ENCODE measurements around the gene FAM110C. TPM values are rescaled to one million over a fixed set of nuclear protein-coding genes. Genes with fewer than 3 reads are reported as not detected.
"Not testable (repeated sequence)": the region's sequence is repeated elsewhere in the genome, so short reads cannot be mapped to it uniquely, and the experiment has no call there.

The FAM110C gene
- total RNA-seq, 1 experiment from 2014 or later, result 3.9 TPM

DNA sequence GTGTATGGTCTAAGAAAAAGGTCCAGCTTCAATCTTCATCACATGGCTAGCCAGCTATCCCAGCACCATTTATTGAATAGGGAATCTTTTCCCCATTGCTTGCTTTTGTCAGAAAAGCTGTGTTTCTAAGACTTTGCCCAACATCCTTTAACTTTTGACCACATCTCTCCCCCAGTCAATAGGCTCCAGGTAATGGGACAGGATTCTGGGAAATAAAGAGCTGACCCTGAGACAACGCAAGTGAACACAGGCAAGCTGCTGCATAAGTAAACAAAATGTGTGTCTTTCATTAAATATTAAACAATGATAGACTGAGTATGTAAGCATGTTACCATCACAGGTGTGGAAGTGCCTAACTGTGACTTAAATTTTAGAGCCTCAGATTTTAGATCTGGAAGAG lies 23.0 kb downstream of the FAM110C start:
- Mint-ChIP-seq H3K36me3 (ENCODE audit: insufficient read depth, unreplicated experiment) (no peaks in the 10 kb centered on the region), H3K27me3 (ENCODE audit: insufficient read depth, unreplicated experiment) (peaks cover 11% of the 10 kb centered on the region), H3K27ac (ENCODE audit: unreplicated experiment) (no peak overlapping the region), H3K9me3 (ENCODE audit: unreplicated experiment) (no peaks in the 10 kb centered on the region), H3K4me3 (ENCODE audit: unreplicated experiment) (no peak overlapping the region), H3K4me1 (ENCODE audit: low read depth, unreplicated experiment) (no peaks in the 10 kb centered on the region)
- BruUV-seq (replicated peaks), result no TSS peak
- ChIA-PET POLR2A (no interaction called here), CTCF (no interaction called here)
- H3K9me3 ChIP-seq, result no peaks in the 10 kb centered on the region
- H3K36me3 ChIP-seq (ENCODE audit: control insufficient read depth, insufficient read depth, low read length), result no peaks in the 10 kb centered on the region
- TF ChIP-seq, protein P1, sequence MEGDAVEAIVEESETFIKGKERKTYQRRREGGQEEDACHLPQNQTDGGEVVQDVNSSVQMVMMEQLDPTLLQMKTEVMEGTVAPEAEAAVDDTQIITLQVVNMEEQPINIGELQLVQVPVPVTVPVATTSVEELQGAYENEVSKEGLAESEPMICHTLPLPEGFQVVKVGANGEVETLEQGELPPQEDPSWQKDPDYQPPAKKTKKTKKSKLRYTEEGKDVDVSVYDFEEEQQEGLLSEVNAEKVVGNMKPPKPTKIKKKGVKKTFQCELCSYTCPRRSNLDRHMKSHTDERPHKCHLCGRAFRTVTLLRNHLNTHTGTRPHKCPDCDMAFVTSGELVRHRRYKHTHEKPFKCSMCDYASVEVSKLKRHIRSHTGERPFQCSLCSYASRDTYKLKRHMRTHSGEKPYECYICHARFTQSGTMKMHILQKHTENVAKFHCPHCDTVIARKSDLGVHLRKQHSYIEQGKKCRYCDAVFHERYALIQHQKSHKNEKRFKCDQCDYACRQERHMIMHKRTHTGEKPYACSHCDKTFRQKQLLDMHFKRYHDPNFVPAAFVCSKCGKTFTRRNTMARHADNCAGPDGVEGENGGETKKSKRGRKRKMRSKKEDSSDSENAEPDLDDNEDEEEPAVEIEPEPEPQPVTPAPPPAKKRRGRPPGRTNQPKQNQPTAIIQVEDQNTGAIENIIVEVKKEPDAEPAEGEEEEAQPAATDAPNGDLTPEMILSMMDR (IDR thresholded peaks at IDR 0.05; ENCODE audit: insufficient read depth in 1 of 2, low read depth in 1 of 2, low read length in 1 of 2, severe bottlenecking in 1 of 2, unreplicated experiment in 1 of 2), result no peak
- no peak overlapping the region for H3K4me3 ChIP-seq (ENCODE audit: low read depth, low read length)
- intact Hi-C loops (cut with micrococcal nuclease; ENCODE audit: unreplicated experiment), result no loop called here
- no peaks in the 10 kb centered on the region for H3K27me3 ChIP-seq (replicated peaks; ENCODE audit: control insufficient read depth, insufficient read depth, low read length)
- DNase-seq, result no peak
- H3K4me1 ChIP-seq, result no peaks in the 10 kb centered on the region

DNA sequence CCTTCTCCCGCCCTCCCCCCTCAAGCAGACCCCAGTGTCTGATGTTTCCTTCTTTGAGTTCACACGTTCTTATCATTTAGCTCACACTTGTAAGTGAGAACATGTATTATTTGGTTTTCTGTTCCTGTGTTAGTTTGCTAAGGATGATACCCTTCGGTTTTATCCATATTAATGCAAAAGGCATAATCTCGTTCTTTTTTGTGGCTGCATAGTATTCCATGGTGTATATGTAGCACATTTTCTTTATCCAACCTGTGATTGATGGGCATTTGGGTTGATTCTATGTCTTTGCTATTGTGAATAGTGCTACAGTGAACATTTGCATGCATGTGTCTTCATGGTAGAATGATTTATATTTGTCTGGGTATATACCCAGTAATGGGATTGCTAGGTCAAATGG lies 24.1 kb downstream of the FAM110C start:
- H3K27ac Mint-ChIP-seq (ENCODE audit: unreplicated experiment); H3K27me3 Mint-ChIP-seq (ENCODE audit: insufficient read depth, unreplicated experiment); H3K4me1 ChIP-seq; intact Hi-C loops (cut with micrococcal nuclease; ENCODE audit: unreplicated experiment); H3K9me3 Mint-ChIP-seq (ENCODE audit: unreplicated experiment); H3K4me3 Mint-ChIP-seq (ENCODE audit: unreplicated experiment); H3K4me1 Mint-ChIP-seq (ENCODE audit: low read depth, unreplicated experiment); H3K36me3 ChIP-seq (ENCODE audit: control insufficient read depth, insufficient read depth, low read length); DNase-seq; CTCF ChIA-PET; H3K9me3 ChIP-seq; H3K36me3 Mint-ChIP-seq (ENCODE audit: insufficient read depth, unreplicated experiment); BruUV-seq (replicated peaks); H3K27me3 ChIP-seq (replicated peaks; ENCODE audit: control insufficient read depth, insufficient read depth, low read length); POLR2A ChIA-PET; H3K4me3 ChIP-seq (ENCODE audit: low read depth, low read length): not testable (repeated sequence)

DNA sequence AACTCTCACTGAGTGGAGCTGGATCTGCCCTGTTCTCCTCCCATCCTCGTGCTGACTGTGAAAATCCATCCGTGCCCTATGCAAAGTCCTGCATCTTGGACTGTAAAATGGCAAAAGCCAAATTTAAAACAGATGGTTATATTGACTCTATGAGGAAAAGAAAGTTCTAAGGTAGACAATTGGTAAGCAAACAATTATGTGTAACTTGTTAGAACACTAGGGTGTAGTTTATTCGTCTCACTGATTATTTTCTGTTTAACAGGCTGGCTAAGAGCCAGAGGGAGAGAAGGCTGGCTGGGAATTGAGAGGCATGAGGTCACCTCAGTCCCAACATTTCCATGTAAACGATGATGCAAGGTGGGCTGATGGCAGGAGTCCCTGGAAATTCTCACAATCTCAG lies 26.0 kb downstream of the FAM110C start:
- H3K36me3 ChIP-seq (ENCODE audit: control insufficient read depth, insufficient read depth, low read length); H3K4me3 ChIP-seq (ENCODE audit: low read depth, low read length); H3K9me3 ChIP-seq; H3K27ac Mint-ChIP-seq (ENCODE audit: unreplicated experiment); H3K4me1 Mint-ChIP-seq (ENCODE audit: low read depth, unreplicated experiment); DNase-seq; H3K27me3 Mint-ChIP-seq (ENCODE audit: insufficient read depth, unreplicated experiment); intact Hi-C loops (cut with micrococcal nuclease; ENCODE audit: unreplicated experiment); H3K4me1 ChIP-seq; H3K36me3 Mint-ChIP-seq (ENCODE audit: insufficient read depth, unreplicated experiment); H3K27me3 ChIP-seq (replicated peaks; ENCODE audit: control insufficient read depth, insufficient read depth, low read length); CTCF ChIA-PET; BruUV-seq (replicated peaks); H3K9me3 Mint-ChIP-seq (ENCODE audit: unreplicated experiment); H3K4me3 Mint-ChIP-seq (ENCODE audit: unreplicated experiment); POLR2A ChIA-PET: not testable (repeated sequence)

DNA sequence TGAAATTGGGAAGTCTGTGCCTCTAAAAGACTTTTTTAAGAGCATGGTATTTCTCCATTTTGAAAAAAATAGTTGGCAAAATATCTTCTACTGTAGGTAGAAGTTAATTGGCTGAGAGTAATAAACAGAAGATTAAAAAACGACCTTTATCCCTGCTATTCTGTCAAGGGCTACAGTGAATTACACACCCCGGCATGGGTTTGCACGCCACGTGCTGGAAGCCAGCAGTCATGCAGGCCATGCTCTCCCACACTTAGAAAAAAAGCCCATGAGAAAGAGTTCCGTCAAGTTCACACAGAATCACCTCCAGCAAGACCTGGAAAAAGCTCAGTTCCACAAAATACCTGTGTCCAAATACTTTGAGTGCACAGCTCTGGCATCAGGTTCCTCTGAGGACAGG lies 26.8 kb downstream of the FAM110C start:
- POLR2A ChIA-PET, result no interaction called here
- H3K27me3 ChIP-seq (replicated peaks; ENCODE audit: control insufficient read depth, insufficient read depth, low read length), result no peaks in the 10 kb centered on the region
- H3K9me3 Mint-ChIP-seq (ENCODE audit: unreplicated experiment), result no peaks in the 10 kb centered on the region

More for the DNA sequence above, 26.8 kb downstream of the FAM110C start:
- intact Hi-C loops (cut with micrococcal nuclease; ENCODE audit: unreplicated experiment), result no loop called here
- Mint-ChIP-seq H3K27me3 (ENCODE audit: insufficient read depth, unreplicated experiment) (peaks cover 6% of the 10 kb centered on the region), H3K4me3 (ENCODE audit: unreplicated experiment) (no peak overlapping the region), H3K36me3 (ENCODE audit: insufficient read depth, unreplicated experiment) (no peaks in the 10 kb centered on the region), H3K4me1 (ENCODE audit: low read depth, unreplicated experiment) (no peaks in the 10 kb centered on the region), H3K27ac (ENCODE audit: unreplicated experiment) (no peak overlapping the region)
- H3K4me1 ChIP-seq, result no peaks in the 10 kb centered on the region
- no TSS peak for BruUV-seq (replicated peaks)
- H3K4me3 ChIP-seq (ENCODE audit: low read depth, low read length), result no peak overlapping the region
- DNase-seq, result no peak
- CTCF ChIA-PET, result no interaction called here
- no peaks in the 10 kb centered on the region for H3K9me3 ChIP-seq
- H3K36me3 ChIP-seq (ENCODE audit: control insufficient read depth, insufficient read depth, low read length), result no peaks in the 10 kb centered on the region
- TF ChIP-seq, protein P1 (IDR thresholded peaks at IDR 0.05; ENCODE audit: insufficient read depth in 1 of 2, low read depth in 1 of 2, low read length in 1 of 2, severe bottlenecking in 1 of 2, unreplicated experiment in 1 of 2), result no peak

Data from Caco-2 (cell line).